ENCODE data around the gene PLOD2.

DNA sequence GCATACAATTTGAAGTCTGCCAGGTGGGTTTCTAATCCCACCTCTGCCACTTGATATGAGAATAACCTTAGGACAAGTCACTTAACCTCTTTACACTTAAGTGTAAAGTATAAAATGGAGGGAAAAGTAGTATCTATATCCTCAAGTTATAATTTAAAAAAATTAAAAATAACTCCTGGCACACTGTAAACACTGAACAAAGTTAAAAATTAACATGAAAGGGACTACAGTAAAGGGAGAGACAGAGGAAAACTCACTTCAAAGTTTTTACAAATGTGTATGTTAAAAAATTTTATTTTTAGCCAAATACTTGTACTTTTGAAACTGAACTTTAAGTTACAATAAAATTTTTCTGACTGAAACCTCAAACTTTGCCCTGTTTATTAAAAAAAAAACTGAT is 49.6 kb downstream of the PLOD2 start:
- TF ChIP-seq, protein P1, sequence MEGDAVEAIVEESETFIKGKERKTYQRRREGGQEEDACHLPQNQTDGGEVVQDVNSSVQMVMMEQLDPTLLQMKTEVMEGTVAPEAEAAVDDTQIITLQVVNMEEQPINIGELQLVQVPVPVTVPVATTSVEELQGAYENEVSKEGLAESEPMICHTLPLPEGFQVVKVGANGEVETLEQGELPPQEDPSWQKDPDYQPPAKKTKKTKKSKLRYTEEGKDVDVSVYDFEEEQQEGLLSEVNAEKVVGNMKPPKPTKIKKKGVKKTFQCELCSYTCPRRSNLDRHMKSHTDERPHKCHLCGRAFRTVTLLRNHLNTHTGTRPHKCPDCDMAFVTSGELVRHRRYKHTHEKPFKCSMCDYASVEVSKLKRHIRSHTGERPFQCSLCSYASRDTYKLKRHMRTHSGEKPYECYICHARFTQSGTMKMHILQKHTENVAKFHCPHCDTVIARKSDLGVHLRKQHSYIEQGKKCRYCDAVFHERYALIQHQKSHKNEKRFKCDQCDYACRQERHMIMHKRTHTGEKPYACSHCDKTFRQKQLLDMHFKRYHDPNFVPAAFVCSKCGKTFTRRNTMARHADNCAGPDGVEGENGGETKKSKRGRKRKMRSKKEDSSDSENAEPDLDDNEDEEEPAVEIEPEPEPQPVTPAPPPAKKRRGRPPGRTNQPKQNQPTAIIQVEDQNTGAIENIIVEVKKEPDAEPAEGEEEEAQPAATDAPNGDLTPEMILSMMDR (IDR thresholded peaks at IDR 0.05; ENCODE audit: insufficient read depth, low read length), result no peak
- no peak for TF ChIP-seq POLR2AphosphoS5 (IDR thresholded peaks at IDR 0.05; ENCODE audit: low read depth)

Measured in HL-60 (cell line).